HG02852 (cell line): Measurements from ENCODE around the gene FCMR.
"Not testable (repeated sequence)": the region's sequence is repeated elsewhere in the genome, so short reads cannot be mapped to it uniquely, and the experiment has no call there.

ENCODE experiments used
- ATAC-seq: cut with Tn5 transposase; IDR thresholded peaks from one replicate; pipeline ENCODE4 v1.9.1; 2021; ENCODE audit warnings: mild to moderate bottlenecking, moderate library complexity; ENCODE audit not compliant: unreplicated experiment

The FCMR gene

DNA sequence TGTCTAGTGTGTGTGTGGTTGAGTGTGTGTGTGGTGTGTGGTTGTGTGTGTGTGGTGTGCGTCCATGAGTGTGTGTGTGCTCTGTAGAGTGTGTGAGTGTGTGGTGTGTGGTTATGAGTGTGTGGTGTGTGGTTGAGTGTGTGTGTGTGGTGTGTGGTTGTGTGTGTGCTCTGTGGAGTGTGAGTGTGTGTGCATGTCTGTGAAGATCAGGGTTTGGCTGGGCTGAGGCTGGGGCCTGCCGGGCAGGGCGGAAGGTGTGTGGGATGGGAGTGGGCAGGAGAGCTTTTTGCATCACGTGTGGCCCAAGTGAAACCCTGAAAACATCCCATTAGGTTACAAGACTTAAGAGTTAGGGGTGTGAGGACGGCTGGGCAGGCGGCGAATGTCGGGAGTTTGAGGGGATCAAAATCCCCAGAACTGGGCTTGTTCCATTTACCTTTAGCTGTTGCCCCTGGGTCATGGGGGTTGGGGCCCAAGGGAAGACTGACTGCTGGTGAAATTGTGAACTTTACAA lies 2.9 kb upstream of the FCMR start:
- ATAC-seq: peak; percentile 25

DNA sequence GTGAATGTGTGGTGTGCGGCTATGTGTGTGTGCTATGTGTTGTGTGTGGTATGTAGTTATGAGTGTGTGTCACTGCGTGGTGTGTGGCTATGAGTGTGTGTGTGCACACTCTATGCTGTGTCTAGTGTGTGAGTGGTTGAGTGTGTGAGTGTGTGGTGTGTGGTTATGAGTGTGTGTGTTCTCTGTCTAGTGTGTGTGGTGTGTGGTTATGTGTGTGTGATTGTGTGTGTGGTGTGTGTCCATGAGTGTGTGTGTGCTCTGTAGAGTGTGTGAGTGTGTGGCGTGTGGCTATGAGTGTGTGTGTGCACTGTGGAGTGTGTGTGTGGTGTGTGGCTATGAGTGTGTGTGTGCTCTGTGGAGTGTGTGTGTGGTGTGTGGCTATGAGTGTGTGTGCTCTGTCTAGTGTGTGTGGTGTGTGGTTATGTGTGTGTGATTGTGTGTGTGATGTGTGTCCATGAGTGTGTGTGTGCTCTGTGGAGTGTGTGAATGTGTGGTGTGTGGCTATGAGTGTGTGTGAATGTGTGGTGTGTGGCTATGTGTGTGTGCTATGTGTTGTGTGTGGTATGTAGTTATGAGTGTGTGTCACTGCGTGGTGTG lies 2.3 kb upstream of the FCMR start:
- ATAC-seq: not testable (repeated sequence)

DNA sequence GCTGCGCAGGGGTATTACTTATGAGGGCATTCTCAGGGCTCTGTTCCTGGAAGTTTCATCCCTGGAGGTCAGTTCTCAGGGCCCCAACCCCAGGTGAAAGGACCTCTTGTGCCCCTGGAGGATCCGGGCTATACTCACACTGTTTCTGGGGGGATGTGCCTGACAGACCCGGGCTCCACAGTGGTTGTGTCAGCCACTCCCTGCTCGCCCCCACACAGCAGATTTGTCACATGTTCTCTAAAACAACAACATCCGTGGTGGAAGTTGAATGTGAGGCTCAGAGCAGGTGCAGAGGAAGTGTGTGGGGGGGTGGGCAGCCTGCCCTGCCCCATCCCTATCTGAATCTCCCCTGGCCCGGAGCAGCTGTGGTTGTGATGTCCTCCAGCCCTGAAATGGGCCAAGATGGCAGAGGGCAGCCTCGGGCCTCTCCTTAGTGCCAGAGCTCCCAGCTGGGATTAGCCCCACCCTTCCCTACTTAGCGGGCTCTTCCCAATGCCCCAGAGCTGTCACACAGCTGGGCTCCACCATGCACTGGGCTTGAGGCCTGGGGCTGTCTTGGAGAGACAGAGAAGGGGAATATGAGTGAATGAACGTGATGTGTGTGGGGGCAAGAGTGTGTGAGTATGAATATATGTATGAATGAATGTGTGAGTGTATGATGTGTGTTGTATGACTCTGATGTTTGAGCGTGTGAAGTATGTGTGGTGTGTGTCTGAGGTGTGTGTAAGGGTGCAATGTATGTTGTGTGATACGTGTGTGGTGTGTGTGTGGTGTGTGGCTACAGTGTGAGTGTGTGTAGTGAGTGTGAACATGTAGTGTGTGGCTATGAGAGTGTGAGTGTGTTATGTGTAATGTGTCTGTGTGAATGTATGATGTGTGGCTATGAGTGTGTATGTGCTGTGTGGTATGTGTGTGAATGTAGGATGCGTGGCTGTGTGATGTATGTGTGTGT lies 1.5 kb upstream of the FCMR start:
- ATAC-seq: peak; percentile 67

DNA sequence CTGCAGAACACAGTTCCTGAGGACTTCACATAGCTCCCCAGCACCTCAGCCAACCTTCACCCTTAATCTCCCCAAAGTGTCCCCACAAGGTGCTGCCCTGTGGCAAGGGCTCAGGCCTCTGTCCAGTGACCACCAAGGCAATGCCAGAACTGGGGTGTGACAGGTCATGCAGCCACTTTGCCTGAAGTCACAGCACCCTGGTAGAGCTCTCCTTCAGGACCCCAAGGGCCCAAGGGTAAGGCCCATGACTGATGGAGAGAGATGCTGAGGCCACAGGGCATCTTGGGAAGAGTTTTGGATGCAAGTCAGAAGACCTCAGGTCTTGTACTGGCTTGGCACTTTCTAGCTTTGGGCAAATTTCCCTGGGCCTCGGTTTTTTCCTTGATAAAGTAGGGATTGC lies 783 bp upstream of the FCMR start:
- ATAC-seq: no peak

DNA sequence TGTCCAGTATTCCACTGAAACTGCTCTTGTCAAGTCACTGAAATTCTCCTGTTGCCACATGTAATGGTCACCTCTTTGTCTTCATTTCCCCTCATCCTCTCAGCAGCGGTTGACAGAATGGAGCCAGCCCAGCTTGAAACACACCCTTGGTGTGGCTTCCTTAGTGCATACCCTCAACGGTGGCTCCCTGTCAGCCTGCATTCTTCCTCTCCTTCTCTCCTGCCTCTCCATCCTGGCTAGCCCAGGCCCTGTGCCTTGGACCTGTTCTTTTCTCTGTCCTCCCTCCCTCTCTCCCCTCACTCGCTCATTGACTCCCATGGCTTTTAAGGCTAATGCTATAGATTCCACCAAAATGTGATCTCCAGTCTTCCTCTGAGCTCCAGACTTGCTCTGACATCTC lies 3.7 kb downstream of the FCMR start:
- ATAC-seq: no peak

DNA sequence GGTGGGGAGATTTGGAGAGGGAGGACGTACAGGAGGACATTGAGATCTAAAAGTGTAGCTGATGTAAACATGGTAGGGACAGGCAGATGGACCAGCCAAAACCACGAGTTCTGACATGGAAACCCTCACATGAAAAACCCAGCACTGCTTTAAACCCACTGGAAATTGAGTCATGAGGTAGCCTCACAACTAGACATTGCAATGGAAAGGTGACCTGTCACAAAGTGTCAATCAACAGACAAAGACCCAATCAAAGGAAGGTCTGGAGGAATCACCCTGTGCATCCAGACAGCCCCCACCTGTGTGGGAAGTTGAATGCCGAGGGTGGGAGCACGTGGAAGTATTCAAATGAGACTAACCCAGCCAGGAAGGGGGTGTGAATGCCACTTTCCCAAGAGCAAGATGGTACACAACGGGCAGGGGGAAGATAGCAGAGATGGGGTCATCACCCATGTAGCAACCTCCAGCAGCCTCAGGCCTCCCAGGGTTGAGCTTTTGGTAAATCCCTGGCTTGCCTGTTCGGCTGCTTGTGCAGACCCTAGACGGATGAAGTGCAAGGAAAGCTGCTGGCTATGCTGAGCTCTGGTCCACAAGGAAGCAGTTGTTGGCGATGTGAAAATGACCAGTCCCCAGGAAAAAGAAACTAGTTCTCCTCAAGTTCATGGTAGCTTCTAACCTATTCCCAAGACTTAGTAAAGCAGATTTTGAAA lies 5.6 kb downstream of the FCMR start:
- ATAC-seq: no peak

DNA sequence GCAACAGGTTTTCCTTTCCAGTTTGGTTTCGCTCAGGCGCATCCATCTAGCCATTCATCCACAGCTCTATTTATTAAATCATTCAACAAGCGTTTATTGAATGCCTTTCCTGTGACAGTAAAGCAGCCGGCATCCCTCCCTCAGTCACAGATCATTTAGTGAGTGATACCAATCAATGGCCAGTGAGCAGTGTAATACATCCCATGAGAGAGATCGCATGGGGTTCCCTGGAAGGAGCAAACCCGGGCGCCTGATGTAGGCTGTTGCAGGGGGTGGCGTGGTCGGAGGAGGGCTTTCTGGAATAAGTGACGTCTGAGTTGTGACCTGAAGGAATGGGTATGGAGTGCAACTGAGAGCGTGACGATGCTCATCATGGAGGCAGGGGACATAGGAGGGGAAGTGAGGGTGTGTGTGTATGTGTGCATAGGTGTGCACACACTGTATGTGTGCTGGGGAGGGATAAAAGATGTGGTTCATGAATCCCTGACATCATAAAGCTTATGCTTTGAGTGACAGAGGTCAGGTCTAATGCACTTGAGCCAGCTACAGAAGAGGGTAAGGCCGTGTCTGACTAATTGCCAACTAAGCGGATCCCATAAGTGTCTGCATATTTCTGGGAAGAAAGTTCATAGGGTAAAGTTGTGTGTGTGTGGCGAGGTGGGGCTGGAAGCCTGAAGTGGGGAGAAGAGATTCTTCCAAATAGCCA lies 6.6 kb downstream of the FCMR start:
- no peak for ATAC-seq

DNA sequence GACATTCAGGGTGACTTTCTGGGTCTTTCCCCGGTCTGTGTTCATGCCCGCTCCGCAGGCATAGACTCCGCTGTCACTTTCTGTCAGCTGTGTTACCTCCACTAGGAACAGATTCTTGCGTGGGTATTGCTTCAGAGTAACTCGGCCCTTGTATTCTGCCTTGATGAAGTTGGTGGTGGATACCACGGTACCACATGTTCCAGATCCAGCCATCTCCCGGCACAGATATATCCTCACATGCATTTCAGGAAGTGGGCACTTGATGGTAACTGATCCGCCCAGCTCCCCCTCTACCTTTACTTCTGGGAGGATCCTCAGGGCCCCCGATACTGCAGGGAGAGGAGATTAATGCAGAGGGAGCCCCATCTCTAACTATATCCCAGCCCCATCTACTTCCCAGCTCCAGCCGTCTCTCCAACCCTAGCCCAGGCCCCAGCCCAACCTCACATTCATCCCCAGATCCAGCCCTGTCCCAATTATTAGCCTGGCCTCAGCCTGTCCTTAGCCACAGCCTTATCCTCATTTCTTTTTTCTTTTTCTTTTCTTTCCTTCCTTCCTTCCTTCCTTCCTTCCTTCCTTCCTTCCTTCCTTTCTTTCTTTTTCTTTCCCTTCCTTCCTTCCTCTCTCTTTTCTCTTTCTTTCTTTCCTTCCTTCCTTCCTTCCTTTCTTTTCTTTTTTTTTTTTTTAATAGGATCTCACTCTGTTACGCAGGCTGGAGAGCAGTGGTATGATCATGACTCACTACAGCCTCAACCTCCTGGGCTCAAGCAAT lies 7.8 kb downstream of the FCMR start:
- ATAC-seq: no peak

DNA sequence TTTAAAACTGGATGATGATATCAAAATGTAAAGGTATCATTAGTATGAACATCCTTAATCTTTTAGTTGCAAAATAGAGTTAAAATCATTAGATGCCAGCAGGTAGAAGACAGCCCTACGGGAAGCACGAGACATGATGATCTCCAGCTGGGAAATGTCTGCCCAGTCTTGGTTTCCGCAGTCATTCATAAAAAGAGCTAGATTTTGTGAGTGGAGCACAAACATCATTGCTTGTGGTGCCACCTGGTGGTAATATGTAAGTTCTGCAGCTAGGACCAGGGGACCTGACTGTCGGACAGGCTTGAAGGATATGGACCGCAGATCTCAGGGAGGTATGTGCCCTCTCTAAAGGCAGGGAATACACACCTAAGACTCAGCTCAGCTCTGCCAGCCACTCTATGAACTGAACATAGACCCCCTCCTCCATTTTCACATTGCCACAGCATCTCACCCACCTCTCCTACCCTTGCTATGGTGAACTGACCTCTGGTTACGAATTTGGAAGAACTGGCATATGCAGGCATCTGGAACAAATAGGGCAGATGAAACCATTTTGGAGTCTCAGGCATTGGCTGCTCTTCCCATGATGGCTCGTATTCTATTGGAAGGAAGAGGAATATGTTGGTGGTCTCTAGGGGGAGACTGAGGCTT lies 9.2 kb downstream of the FCMR start:
- ATAC-seq: no peak

DNA sequence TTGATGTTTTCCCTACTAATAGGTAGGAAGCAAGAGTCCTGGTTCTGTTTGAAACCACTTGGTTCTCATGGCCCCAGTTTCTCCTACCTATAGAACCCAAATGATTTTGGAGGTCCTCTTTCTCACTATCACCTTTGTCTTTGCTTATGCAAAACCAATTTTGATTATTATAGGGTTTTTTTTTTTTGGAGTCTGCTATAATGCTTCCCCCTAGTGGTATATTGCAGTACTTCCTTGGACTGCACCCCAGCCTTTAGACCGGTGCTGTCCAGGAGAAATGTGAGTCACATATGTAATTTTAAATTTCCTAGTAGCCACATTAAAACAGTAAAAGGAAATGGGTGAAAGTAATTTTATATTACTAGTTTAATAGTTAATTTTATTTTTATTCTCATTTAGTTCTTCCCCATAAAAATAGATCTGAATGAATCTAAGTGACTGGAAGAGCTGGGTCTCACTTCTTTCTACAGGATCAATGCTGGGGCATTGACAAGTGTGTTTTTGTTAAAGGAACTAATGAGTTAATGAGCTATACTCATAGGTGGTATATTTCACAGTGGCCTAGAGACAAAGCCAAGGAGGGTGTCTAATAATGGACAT lies 10.6 kb downstream of the FCMR start:
- ATAC-seq: no peak

DNA sequence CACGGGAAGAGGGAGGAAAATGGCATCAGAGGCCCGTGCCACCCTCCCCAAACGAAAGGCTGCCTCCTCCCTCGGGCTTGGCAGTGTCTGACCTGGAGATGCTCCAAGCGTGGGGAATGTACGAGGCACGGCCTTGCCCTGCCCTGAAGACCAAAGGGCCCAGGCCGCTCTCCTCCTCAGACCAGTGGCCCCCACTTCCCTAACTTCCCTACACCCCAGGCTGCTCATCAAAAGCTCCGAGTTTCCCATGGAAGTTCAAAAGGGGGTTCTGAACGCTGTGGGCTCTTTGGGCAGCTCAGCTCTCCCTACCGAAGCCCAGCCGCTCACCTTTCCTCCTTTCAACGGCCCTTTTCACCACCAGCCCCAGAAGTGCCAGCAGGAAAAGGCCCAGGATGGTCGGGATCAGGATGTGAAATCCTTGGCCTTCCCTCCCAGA lies 11.8 kb downstream of the FCMR start:
- no peak for ATAC-seq

DNA sequence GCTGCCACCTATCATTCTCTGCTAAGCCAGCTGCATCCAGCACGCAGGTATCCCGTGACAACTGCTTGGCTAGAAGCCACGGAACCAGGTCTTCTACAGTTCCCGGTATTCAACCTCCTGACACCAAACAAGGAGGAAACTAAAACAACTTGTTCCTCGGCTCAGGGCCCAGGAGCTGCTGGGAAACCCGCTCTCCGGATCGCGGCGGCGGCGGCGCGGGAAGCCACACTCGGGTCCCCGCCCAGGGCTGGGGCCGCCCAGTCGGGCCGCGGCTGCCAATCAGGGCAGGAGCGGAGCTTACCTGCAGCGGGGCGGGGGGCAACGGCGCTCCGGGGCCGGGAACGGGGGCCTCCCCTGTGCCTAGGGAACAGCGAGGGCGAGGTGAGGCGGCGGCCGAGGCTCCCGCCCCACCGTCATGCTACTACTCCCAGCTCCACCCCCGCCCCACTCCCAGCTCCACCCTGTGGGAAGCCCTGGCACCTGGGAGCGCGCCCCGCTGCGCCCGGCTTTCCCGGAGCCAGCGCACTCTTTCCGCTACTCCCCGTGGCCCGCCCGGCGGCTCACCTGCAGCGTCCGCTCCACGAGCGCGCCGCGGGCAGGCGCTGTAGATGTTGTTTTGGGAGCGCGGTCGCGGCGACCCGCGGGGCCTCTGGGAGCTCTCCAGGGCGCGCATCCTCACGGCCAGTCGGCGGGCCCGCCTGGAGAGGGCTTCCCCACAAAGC lies 12.4 kb downstream of the FCMR start:
- no peak for ATAC-seq

DNA sequence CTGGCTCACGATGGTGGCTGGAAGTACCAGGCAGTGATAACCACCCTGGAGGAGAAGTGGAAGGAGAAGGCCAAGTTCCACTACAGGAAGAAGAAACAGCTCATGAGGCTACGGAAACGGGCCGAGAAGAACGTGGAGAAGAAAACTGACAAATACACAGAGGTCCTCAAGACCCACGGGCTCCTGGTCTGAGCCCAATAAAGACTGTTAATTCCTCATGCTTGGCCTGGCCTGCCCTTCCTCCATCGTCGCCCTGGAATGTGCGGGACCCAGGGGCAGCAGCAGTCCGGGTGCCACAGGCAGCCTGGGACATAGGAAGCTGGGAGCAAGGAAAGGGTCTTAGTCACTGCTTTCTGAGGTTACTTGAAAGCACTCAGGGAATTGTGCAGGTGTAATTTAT lies 13.7 kb downstream of the FCMR start:
- no peak for ATAC-seq

DNA sequence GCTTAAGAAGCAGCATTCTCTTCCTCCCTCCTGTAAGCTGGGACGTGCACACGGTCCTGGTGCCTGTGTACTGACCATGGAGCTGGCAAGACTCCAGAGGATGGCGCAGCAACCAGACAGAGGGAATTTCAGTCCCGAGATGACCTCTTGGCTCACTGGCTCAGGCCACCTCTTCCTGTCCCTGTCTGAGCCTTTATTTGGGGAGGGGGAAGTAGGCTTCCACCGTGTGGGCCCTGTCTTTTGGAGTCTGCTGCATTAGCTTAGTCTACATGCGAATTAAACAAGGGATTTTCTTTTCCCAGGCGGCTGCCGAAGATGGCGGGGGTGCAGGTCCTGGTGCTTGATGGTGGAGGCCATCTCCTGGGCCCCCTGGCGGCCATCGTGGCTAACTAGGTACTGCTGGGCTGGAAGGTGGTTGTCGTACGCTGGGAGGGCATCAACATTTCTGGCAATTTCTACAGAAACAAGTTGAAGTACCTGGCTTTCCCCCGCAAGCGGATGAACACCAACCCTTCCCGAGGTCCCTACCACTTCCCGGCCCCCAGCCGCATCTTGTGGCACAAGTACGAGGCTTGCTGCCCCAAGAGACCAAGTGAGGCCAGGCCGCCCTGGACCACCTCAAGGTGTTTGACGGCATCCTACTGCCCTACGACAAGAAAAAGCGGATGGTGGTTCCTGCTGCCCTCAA lies 14.3 kb downstream of the FCMR start:
- ATAC-seq: no peak

DNA sequence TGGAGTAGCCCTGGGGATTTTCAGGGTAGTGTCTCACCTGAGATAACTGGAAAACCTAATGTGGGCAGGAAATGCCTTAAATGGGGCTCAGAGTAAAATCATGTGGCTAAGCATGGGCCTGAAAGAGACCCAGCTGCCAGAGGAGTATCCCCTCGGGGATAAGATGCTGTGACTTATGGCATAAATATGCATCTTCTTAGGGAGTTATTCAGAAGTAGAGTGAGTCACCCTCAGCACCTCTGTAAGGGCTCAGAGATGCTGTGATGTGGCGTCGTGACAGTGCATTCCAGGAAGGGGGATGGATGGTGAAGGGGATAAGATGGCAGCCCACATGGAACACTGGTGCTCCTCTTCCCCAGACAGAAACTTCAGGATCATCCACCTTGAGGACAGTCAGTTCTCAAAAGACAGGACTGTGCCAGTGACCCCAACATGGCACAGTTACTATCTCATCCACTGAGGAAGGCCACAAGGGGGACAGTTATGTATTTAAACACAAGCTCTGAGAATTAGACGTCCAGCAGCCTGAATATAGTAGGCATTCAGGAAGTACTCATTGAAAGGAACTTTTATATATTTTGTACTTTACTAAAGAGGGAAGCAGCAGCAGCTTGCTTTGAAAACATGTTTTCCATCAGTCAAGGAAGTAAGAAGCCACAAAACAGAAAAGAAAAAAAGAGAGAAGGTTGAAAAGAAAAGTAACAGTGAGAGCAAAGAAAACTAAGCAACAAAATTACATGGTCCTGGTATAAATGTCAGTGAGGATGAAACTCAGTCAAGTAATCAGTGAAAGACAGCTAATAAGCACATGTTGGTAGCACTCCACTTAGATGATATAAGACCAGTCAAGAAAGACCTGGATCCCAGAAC lies 16.2 kb downstream of the FCMR start:
- no peak for ATAC-seq

DNA sequence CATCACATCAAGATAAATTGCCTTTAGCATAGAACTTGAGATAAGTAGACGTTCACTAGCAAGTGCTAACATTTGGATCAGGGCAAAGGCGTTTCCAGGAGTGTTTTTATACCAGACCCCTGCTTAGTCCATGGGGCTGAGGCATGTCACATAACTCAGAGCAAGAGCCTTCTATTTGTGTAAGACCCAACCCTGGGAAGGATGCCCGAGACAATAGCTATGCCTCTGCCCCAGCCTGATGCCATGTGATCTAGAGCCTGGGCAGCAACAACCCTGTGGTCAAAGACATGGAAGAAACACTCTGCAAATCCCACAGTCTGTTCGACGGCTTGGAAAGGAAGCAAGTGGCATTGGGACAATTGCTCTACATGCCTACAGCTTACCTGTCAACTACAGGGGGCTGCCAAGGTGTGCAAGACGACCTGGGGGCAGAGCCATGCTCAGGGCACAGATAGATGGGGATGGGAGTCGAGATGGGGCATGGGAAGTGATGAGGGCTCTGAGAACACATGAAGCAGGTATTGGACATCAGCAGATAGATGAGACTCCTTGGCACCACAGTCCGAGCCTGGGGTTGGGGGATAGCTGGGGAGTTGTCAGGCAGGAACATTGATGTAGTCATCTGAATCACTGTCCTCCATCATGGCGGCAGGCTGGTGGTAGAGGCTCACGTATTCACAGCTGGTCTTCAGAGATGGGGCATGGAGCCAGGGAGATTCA lies 17.2 kb downstream of the FCMR start:
- ATAC-seq: no peak
